Activated CD4-positive, alpha-beta T cell treated with anti-CD3 and anti-CD28 coated beads, Interleukin-2, amount 10 ng/mL, durations not matched to agents 24 days and 14 days (primary cell): ENCODE data around the gene NCOR1. TPM values are rescaled to one million over a fixed set of nuclear protein-coding genes. Genes with fewer than 3 reads are reported as not detected.
"Not testable (repeated sequence)": the region's sequence is repeated elsewhere in the genome, so short reads cannot be mapped to it uniquely, and the experiment has no call there.

Experiments used
- DNase-seq: peaks from one replicate; pipeline ENCODE4 v3.0.0; 2022
- H3K27ac Mint-ChIP-seq: one replicate; pipeline ENCODE4 v1.8.0; 2022; ENCODE audit warnings: mild to moderate bottlenecking, mixed read lengths
- H3K27me3 Mint-ChIP-seq: one replicate; pipeline ENCODE4 v1.8.0; 2022; ENCODE audit warnings: mixed read lengths
- H3K36me3 Mint-ChIP-seq: one replicate; pipeline ENCODE4 v1.8.0; 2022; ENCODE audit warnings: low read depth, mild to moderate bottlenecking, mixed read lengths
- H3K4me1 Mint-ChIP-seq: one replicate; pipeline ENCODE4 v1.8.0; 2021; ENCODE audit warnings: mixed read lengths
- H3K4me3 Mint-ChIP-seq: one replicate; pipeline ENCODE4 v1.8.0; 2022; ENCODE audit warnings: mild to moderate bottlenecking, moderate library complexity, mixed read lengths
- H3K9me3 Mint-ChIP-seq: one replicate; pipeline ENCODE4 v1.8.0; 2021; ENCODE audit warnings: mixed read lengths
- intact Hi-C: fragments of 100-400 bp; cut with micrococcal nuclease; formaldehyde crosslinking; loops from one replicate; pipeline ENCODE4 v1.15.1; 2023
- total RNA-seq: library from RNA; stranded (reverse); gene quantifications from 2 replicates; pipeline ENCODE4 v1.2.3, GENCODE V29; 2022

The NCOR1 gene
- total RNA-seq, 1 donor from 2014 or later: 133 TPM

DNA sequence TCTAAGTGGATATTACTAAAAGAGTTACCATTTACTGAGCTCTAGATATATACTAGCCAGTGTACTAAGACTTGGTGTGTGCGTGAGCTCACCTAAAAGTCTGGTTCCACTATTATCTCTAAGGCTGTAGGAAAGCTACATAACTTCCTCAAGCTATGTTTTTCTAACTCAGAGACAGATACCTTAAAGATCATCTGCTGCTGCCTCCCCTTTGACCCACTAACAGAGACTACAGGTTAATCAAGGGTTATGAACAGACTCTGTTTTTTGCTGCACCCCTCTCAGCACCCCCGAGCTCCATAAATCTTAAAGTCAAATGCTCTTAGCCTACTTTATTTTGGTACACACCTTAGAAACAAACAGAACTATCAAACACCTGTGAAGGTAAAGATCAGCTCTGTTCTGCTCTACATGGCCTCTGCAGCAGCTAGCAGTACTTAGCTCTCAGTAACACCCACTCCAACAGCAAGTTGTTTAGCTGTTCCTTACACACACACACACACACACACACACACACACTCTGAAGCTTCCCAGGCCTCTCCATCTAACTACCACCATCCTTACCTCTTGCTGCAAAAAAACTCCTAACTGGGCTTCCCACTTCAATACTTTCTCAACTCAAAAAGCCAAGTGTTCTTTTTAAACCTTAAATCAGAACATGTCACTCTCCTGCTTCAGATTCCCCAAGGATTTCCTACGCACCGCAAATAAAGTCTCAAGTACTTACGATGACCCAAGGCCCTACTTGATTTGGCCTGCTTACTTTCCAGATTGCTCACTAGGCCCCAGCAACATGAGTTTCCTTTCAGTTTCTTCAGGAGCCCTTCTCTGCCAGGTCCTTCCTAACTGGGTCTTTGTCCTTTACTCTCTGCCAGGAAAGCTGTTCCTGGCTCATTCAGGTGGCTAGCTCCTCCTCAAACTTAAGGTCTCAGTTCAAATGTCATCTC, 12.5 kb downstream of the NCOR1 start:
- H3K27me3 Mint-ChIP-seq, DNase-seq, H3K9me3 Mint-ChIP-seq, H3K27ac Mint-ChIP-seq, intact Hi-C loops, H3K4me3 Mint-ChIP-seq: not testable (repeated sequence)
- Mint-ChIP-seq H3K4me1 (peaks cover 25% of the 10 kb centered on the region), H3K36me3 (peaks cover 14% of the 10 kb centered on the region)

DNA sequence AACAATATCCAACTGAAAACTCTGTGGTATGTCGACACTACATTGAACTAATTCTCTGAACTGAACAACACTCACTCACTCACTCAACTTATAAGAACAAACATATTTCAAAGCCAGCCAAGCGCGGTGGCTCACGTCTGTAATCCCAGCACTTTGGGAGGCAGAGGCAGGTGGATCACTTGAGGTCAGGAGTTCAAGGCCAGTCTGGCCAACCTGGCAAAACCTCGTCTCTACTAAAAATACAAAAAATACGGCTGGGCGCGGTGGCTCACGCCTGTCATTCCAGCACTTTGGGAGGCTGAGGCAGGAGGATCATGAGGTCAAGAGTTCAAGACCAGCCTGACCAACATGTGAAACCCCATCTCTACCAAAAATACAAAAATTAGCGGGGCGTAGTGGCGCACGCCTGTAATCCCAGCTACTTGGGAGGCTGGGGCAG, 13.6 kb downstream of the NCOR1 start:
- H3K27me3 Mint-ChIP-seq, H3K27ac Mint-ChIP-seq, H3K4me3 Mint-ChIP-seq, intact Hi-C loops, DNase-seq, H3K9me3 Mint-ChIP-seq: not testable (repeated sequence)
- H3K36me3 Mint-ChIP-seq: peaks cover 19% of the 10 kb centered on the region
- peaks cover 24% of the 10 kb centered on the region for H3K4me1 Mint-ChIP-seq

DNA sequence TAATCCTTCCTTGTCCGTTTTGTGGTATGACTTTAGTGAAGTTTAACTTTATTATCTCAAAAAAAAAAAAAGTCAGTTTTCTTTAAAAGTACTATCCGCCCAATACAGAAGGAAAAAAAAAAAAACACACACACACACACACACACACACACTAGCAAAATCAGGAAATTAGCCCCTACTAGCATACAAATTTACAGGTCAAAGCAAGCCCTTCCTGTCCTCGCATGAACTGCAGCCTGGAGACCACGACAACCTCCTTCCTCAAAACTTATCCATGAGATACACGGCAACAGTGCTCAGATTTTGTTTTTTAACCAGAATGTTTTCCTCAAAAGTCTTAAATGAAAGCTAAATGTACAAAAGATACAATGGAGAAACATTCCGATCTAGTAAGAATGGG, 16.2 kb downstream of the NCOR1 start:
- Mint-ChIP-seq H3K4me1 (peaks cover 24% of the 10 kb centered on the region), H3K27ac (no peak overlapping the region), H3K4me3 (peak overlapping the region; percentile 4), H3K9me3 (no peaks in the 10 kb centered on the region), H3K36me3 (peaks cover 24% of the 10 kb centered on the region), H3K27me3 (no peaks in the 10 kb centered on the region)
- DNase-seq: no peak
- intact Hi-C loops: no loop called here

DNA sequence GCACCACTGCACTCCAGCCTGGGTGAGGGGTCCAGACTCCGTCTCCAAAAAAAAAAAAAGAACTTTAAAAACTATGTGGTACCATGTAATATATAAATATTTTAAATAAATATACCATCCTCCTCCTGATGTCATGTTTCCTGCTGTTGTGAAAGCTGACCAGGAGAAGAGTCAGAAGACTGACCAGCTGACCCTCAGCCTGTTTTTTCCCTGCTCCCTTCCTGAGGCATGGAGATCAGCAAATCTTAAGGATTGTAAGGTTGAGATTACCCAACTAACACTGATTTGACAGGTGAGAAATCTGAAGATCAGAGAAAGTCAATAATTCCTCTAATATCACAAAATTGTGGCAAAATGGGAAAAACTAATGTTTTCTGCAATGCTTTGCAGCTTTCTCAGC, 18.1 kb downstream of the NCOR1 start:
- DNase-seq: no peak
- H3K4me1 Mint-ChIP-seq: peaks cover 20% of the 10 kb centered on the region
- H3K36me3 Mint-ChIP-seq: peaks cover 36% of the 10 kb centered on the region
- intact Hi-C loops: no loop called here
- H3K27me3 Mint-ChIP-seq: no peaks in the 10 kb centered on the region
- no peaks in the 10 kb centered on the region for H3K9me3 Mint-ChIP-seq
- no peak overlapping the region for H3K27ac Mint-ChIP-seq
- H3K4me3 Mint-ChIP-seq: no peak overlapping the region

DNA sequence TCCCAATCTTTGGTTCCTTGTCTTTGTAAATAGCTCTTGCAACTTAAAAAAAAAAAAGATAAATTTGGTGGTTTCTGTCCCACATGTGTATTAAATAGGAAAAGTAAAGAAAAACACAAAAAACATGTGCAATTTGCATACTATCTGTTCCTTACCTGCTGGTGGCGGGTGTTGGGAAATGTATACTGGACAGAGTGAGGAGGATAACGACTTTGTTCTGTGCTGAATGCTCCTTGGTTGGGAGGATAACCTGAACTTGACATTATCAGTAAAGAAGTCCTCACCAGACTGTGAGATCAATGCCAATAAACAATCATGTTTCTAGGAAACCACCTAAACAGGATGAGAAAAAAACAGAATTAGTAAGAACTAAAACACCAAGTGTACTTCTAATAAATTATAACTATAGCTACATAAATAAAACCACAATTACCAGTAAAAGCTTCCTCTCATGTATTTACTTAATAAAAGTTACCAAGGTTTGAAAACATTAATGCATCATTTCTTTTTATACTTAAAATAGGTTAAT, 21.0 kb downstream of the NCOR1 start:
- H3K9me3 Mint-ChIP-seq, DNase-seq, H3K27me3 Mint-ChIP-seq, H3K4me3 Mint-ChIP-seq, intact Hi-C loops: not testable (repeated sequence)
- Mint-ChIP-seq H3K4me1 (peaks cover 16% of the 10 kb centered on the region), H3K27ac (peak overlapping the region; percentile 68), H3K36me3 (peaks cover 43% of the 10 kb centered on the region)

DNA sequence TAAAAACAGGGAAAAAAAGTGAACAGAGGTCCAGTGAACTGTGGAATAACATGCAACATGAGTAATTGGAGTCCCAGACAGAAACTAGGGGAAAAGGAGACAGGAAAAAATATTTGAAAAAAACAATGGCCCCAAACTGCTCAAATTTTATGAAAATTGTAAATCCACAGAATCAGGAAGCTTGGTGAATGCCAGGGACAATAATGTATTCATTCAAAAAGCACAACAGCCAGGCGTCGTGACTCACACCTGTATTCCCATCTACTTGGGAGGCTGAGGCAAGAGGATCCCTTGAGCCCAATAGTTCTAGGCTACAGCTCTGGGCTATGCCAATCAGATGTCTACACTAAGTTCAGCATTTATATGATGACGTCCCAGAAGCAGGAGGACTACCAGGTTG, 23.7 kb downstream of the NCOR1 start:
- intact Hi-C loops: no loop called here
- no peaks in the 10 kb centered on the region for H3K9me3 Mint-ChIP-seq
- peaks cover 12% of the 10 kb centered on the region for H3K4me1 Mint-ChIP-seq
- no peak for DNase-seq
- no peak overlapping the region for H3K4me3 Mint-ChIP-seq
- no peaks in the 10 kb centered on the region for H3K27me3 Mint-ChIP-seq
- peaks cover 33% of the 10 kb centered on the region for H3K36me3 Mint-ChIP-seq
- no peak overlapping the region for H3K27ac Mint-ChIP-seq

DNA sequence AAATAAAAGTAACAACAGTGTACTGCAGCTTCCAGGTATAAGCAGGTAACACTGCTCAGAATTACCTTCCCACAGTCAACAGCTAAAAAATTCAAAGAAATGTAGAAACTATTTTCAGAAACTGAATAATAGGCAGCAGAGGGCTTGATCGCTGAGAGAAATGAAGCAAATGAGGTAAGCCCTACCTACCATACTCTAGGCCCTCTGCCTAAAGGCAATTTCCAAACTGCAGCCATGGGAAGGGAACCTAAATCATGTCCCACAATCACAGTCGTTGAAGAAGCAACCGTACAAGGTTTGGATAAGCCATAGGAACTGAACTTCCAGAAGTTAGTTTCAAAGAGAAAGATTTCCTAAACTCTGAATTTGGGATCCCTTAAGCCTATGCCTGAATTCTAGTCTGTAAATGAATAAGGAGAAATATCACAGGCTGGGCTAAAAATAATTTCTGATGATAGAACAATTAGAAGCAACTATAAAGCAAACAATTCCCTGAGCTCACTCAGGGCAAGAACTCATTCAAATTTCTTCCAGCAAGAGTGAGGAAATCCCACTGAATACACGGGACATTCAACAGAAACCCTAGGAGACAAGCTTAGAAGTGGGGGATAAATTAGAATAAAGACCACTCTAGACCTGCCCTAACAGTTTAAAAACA, 24.5 kb downstream of the NCOR1 start:
- Mint-ChIP-seq H3K4me3 (no peak overlapping the region), H3K27me3 (no peaks in the 10 kb centered on the region), H3K9me3 (no peaks in the 10 kb centered on the region), H3K27ac (peak overlapping the region; percentile 21), H3K36me3 (peaks cover 34% of the 10 kb centered on the region), H3K4me1 (peaks cover 13% of the 10 kb centered on the region)
- no peak for DNase-seq
- intact Hi-C loops: no loop called here

DNA sequence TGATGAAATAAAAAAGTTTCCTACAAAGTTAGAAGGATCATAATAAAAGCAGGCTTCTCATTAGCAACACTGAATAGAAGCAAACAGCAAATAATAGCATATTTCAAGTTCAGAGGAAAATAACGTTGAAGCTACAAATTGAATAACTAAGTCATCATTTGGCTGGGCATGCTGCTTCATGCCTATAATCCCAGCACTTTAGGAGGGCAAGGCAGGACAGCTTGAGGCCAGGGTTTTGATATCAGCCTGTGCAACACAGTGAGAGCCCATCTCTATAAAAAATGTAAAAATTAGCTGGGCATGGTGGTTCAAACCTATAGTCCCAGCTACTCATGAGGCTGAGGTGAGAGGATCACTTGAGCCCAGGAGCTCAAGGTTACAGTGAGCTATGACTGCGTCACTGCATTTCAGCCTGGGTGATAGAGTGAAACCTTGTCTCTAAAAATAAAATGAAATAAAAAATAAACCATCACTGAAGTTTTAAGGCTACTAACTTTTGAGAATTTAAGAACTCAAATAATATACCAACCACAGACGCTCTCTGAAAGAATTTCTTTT, 25.5 kb downstream of the NCOR1 start:
- Mint-ChIP-seq H3K27ac (no peak overlapping the region), H3K4me3 (no peak overlapping the region), H3K36me3 (peaks cover 39% of the 10 kb centered on the region), H3K9me3 (no peaks in the 10 kb centered on the region), H3K4me1 (peaks cover 14% of the 10 kb centered on the region), H3K27me3 (no peaks in the 10 kb centered on the region)
- intact Hi-C loops: no loop called here
- no peak for DNase-seq

DNA sequence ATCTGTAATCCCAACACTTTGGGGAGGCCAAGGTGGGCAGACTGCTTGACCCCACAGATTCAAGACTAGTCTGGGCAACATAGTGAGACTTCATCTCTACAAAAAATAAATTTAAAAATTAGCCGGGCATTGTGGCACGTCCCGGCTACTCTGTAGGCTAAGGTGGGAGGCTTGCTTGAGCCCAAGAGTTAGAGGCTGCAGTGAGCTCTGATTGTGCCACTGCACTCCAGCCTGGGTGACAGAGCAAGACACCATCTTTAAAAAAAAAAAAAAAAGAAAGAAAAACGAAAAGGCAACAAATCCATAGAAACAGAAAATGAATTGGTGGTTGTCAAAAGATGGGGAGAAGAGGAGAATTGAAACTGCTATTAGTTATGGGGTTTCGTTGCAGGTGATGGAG, 27.7 kb downstream of the NCOR1 start:
- Mint-ChIP-seq H3K36me3 (peaks cover 39% of the 10 kb centered on the region), H3K4me3 (no peak overlapping the region), H3K27ac (no peak overlapping the region), H3K9me3 (no peaks in the 10 kb centered on the region), H3K4me1 (peaks cover 20% of the 10 kb centered on the region), H3K27me3 (no peaks in the 10 kb centered on the region)
- intact Hi-C loops: no loop called here
- no peak for DNase-seq

DNA sequence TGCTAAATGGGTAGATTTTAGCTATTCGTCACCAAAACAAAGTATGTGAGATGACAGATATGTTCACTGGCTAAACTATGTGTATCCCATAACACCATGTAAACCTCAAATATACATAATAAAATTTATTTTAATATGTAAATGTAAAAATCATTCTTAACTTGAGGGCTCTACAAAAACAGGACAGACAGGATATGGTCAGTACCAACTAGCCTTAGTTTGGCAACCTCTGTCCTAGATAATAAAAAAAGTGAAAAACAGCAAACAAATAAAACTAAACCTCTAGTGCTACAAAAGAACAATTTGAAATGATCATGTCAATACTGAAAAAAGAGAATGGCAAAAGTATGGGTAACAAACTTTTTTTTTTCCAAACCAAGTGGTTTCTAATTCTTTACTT, 33.8 kb downstream of the NCOR1 start:
- intact Hi-C loops: no loop called here
- DNase-seq: no peak
- Mint-ChIP-seq H3K4me3 (no peak overlapping the region), H3K4me1 (peaks cover 25% of the 10 kb centered on the region), H3K27ac (no peak overlapping the region), H3K9me3 (peaks cover 5% of the 10 kb centered on the region), H3K27me3 (no peaks in the 10 kb centered on the region), H3K36me3 (peaks cover 39% of the 10 kb centered on the region)

DNA sequence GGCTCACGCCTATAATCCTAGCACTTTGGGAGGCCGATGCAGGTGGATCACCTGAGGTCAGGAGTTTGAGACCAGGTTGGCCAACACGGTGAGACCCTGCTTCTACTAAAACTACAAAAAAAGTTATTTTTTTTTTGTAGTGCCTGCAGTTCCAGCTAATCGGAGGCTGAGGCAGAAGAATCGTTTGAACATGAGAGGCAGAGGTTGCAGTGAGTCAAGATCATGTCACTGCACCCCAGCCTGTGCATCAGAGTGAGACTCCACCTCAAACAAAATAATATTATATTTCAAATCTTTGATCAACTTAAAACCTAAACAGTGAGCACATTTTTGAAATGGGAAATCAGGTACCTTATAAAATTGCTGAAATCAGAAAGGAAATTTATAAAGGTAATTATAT, 36.5 kb downstream of the NCOR1 start:
- Mint-ChIP-seq H3K9me3 (peaks cover 5% of the 10 kb centered on the region), H3K4me3 (no peak overlapping the region), H3K27ac (no peak overlapping the region), H3K4me1 (peaks cover 14% of the 10 kb centered on the region), H3K27me3 (no peaks in the 10 kb centered on the region), H3K36me3 (peaks cover 22% of the 10 kb centered on the region)
- no peak for DNase-seq
- intact Hi-C loops: no loop called here

DNA sequence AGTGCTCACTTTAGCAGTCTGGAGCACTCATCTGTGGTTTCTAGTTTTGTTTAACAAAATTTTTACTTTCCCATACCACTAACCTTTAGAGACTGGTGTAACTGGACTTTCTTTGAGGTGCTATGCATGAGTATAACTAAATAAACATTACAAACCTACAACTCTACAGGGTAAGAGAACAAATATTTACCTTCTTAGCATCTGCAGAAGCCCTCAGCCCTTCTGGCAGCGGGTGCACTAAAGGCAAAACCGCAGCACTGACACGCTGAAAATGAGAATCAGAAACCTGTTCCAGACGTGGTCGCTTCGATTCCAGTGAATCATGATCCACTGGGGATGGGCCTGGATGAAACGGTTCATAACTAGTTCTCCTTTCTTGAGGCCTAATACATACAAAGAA, 43.7 kb downstream of the NCOR1 start:
- no peaks in the 10 kb centered on the region for H3K9me3 Mint-ChIP-seq
- intact Hi-C loops: no loop called here
- H3K4me3 Mint-ChIP-seq: no peak overlapping the region
- H3K4me1 Mint-ChIP-seq: peaks cover 11% of the 10 kb centered on the region
- H3K27ac Mint-ChIP-seq: no peak overlapping the region
- peaks cover 32% of the 10 kb centered on the region for H3K36me3 Mint-ChIP-seq
- H3K27me3 Mint-ChIP-seq: no peaks in the 10 kb centered on the region
- no peak for DNase-seq

DNA sequence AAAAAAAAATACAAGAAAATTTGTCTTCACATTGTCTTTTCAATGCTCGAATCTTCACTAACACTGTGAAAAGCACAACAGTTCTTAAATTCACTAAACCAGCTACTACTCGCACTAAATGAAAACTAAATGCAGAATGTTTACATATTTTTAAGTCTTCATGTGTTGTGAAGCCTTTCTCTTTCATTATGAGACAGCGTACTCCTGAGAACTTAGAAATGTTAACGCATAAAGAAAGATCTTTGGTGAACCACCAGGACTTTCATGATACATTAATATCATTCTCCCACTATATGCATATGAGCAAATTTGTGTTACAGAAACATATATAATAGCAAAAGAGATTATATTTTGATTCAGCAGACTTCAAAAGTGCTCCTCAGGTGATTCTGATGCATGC, 48.6 kb downstream of the NCOR1 start:
- H3K9me3 Mint-ChIP-seq, DNase-seq, H3K4me3 Mint-ChIP-seq, intact Hi-C loops, H3K27me3 Mint-ChIP-seq, H3K4me1 Mint-ChIP-seq, H3K27ac Mint-ChIP-seq: not testable (repeated sequence)
- H3K36me3 Mint-ChIP-seq: peaks cover 38% of the 10 kb centered on the region

DNA sequence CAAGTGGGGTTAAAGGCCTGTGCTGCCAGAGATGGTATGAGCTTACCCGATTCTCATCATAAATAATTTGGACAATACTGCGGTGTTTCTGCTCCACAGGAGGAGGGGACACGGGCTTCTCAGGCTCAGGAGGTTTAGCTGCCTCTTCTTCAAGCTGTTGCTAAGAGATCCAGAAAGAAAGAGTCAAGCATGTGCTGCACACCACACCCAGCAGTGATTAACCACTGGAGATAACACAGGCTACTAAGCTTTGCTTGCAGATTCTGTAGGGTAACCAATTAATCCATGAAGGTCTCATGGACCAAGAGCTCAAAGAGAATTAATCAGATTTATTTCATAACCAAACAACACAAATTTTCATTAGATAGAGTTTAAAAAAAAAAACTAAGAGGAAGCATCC, 56.6 kb downstream of the NCOR1 start:
- no peaks in the 10 kb centered on the region for H3K27me3 Mint-ChIP-seq
- H3K36me3 Mint-ChIP-seq: peaks cover 46% of the 10 kb centered on the region
- DNase-seq: no peak
- no peak overlapping the region for H3K27ac Mint-ChIP-seq
- peaks cover 4% of the 10 kb centered on the region for H3K4me1 Mint-ChIP-seq
- no peaks in the 10 kb centered on the region for H3K9me3 Mint-ChIP-seq
- H3K4me3 Mint-ChIP-seq: no peak overlapping the region
- intact Hi-C loops: no loop called here
